HL-60 (cell line): ENCODE data around the gene GNS.

Experiments
- DNase-seq, 2 experiments: peaks; one replicate each; pipeline ENCODE4 v3.0.0-alpha.2; 2010 to 2020; ENCODE audit warnings: low read depth in 1 of 2, low spot score in 1 of 2
- H3K27ac ChIP-seq: fragments of 250-450 bp; sonication (Bioruptor Pico); replicated peaks from 2 replicates; pipeline ENCODE4 v1.5.1; 2020; ENCODE audit warnings: mild to moderate bottlenecking, moderate library complexity
- H3K27me3 ChIP-seq: fragments of 250-450 bp; sonication (Bioruptor Pico); 2 replicates; pipeline ENCODE4 v1.5.1; 2021; ENCODE audit warnings: mild to moderate bottlenecking, moderate library complexity; ENCODE audit not compliant: insufficient read depth, poor library complexity, severe bottlenecking
- H3K4me3 ChIP-seq: replicated peaks from 2 replicates; pipeline ENCODE4 v1.5.1; 2011; ENCODE audit warnings: mild to moderate bottlenecking, control low read depth, low read length; ENCODE audit not compliant: insufficient read depth
- CTCF ChIP-seq: IDR thresholded peaks from one replicate; pipeline ENCODE4 v1.5.1; 2011; ENCODE audit warnings: low read length, control low read depth, inconsistent platforms; ENCODE audit not compliant: insufficient read depth
- GABPA ChIP-seq: IDR thresholded peaks from 2 replicates; pipeline ENCODE4 v1.6.1; 2012; ENCODE audit warnings: low read depth
- POLR2AphosphoS5 ChIP-seq: IDR thresholded peaks from 2 replicates; pipeline ENCODE4 v1.6.1; 2012; ENCODE audit warnings: low read depth
- REST ChIP-seq: IDR thresholded peaks from 2 replicates; pipeline ENCODE4 v1.6.1; 2012; ENCODE audit warnings: low read depth; ENCODE audit not compliant: insufficient replicate concordance
- SPI1 ChIP-seq: IDR thresholded peaks from 2 replicates; pipeline ENCODE4 v1.6.1; 2012; ENCODE audit warnings: low read depth, mild to moderate bottlenecking, borderline replicate concordance

The GNS gene

GRCh38 chr12:64793610-64794009 lies 34.4 kb upstream of the GNS start:
- Histone ChIP-seq H3K27me3 (no peaks in the 10 kb centered on the region), H3K4me3 (no peak overlapping the region), H3K27ac (no peak overlapping the region)
- no peak for TF ChIP-seq SPI1
- TF ChIP-seq GABPA: no peak
- TF ChIP-seq POLR2AphosphoS5: no peak
- no peak for TF ChIP-seq REST
- TF ChIP-seq CTCF: no peak
- no peak for DNase-seq

GRCh38 chr12:64792128-64792527 lies 32.9 kb upstream of the GNS start:
- H3K27me3 ChIP-seq: no peaks in the 10 kb centered on the region
- no peak overlapping the region for H3K4me3 ChIP-seq
- no peak overlapping the region for H3K27ac ChIP-seq
- TF ChIP-seq SPI1: no peak
- TF ChIP-seq GABPA: no peak
- no peak for TF ChIP-seq POLR2AphosphoS5
- TF ChIP-seq REST: no peak
- no peak for TF ChIP-seq CTCF
- no peak for DNase-seq

- TF ChIP-seq GABPA (no peak), SPI1 (no peak), CTCF (no peak)
- DNase-seq: no peak
- H3K27me3 ChIP-seq: no peaks in the 10 kb centered on the region
- no peak overlapping the region for H3K4me3 ChIP-seq
- no peak overlapping the region for H3K27ac ChIP-seq
Observed at GRCh38 chr12:64791036-64791435, 31.8 kb upstream of the GNS start.

- no peak overlapping the region for H3K4me3 ChIP-seq
- TF ChIP-seq SPI1: no peak
- no peaks in the 10 kb centered on the region for H3K27me3 ChIP-seq
- DNase-seq: no peak
- H3K27ac ChIP-seq: no peak overlapping the region
Observed at GRCh38 chr12:64790166-64790565, 31.0 kb upstream of the GNS start.
